CD14-positive monocyte (primary cell): ENCODE data around the gene CADM1. TPM values are rescaled to one million over a fixed set of nuclear protein-coding genes. Genes with fewer than 3 reads are reported as not detected.

Experiments used
- DNase-seq, 3 donors: peaks; one replicate each; pipeline ENCODE4 v3.0.0-alpha.2; 2011 to 2022
- H2AFZ ChIP-seq: 2 replicates; pipeline ENCODE4 v1.6.0; 2012; ENCODE audit warnings: mild to moderate bottlenecking, low read depth, low read length, inconsistent platforms; ENCODE audit not compliant: insufficient read depth, poor library complexity, severe bottlenecking
- H3K27ac ChIP-seq, 2 donors: 1 replicate in 1 of 2; 2 replicates in 1 of 2; pipeline ENCODE4 v1.5.1; 2012 to 2013; ENCODE audit warnings: low read length in 2 of 2, control low read depth in 1 of 2, inconsistent platforms in 1 of 2, low read depth in 1 of 2, mild to moderate bottlenecking in 1 of 2
- H3K27me3 ChIP-seq, 2 donors: one replicate each; pipeline versions ENCODE4 v1.6.0 to v1.6.1; 2011 to 2013; ENCODE audit warnings: low read length in 2 of 2; ENCODE audit not compliant: control insufficient read depth in 2 of 2, insufficient read depth in 2 of 2
- H3K36me3 ChIP-seq, 2 donors: replicated peaks in 1 of 2; 1 replicate in 1 of 2; 2 replicates in 1 of 2; pipeline versions ENCODE4 v1.5.1 to v1.6.1; 2012 to 2013; ENCODE audit warnings: low read length in 2 of 2, control low read depth in 1 of 2, inconsistent platforms in 1 of 2, mild to moderate bottlenecking in 1 of 2; ENCODE audit not compliant: insufficient read depth in 2 of 2, control insufficient read depth in 1 of 2
- H3K4me1 ChIP-seq, 2 donors: 1 replicate in 1 of 2; 2 replicates in 1 of 2; pipeline versions ENCODE4 v1.5.1 to v1.6.1; 2012 to 2013; ENCODE audit warnings: low read length in 2 of 2, control low read depth in 1 of 2, inconsistent platforms in 1 of 2, mild to moderate bottlenecking in 1 of 2, moderate library complexity in 1 of 2; ENCODE audit not compliant: insufficient read depth in 2 of 2, control insufficient read depth in 1 of 2
- H3K4me2 ChIP-seq: replicated peaks from 2 replicates; pipeline ENCODE3; 2012; ENCODE audit warnings: low read length, moderate library complexity, mild to moderate bottlenecking; ENCODE audit not compliant: poor library complexity, severe bottlenecking; ENCODE audit errors: extremely low read depth
- H3K4me3 ChIP-seq, 3 experiments: fragments of 200-600 bp in 1 of 3; sonication (generic) in 1 of 3; replicated peaks in 1 of 3; 1 replicate in 2 of 3; 2 replicates in 1 of 3; pipeline ENCODE4 v1.5.1; 2011 to 2013; ENCODE audit warnings: low read length in 3 of 3, mild to moderate bottlenecking in 3 of 3, control low read depth in 2 of 3, low read depth in 2 of 3, inconsistent platforms in 1 of 3, moderate library complexity in 1 of 3
- H3K79me2 ChIP-seq: 2 replicates; pipeline ENCODE4 v1.6.0; 2012; ENCODE audit warnings: mild to moderate bottlenecking, control low read depth, inconsistent platforms, low read length, moderate library complexity; ENCODE audit not compliant: insufficient read depth
- H3K9ac ChIP-seq: 2 replicates; pipeline ENCODE4 v1.6.0; 2017; ENCODE audit warnings: low read length, mild to moderate bottlenecking; ENCODE audit not compliant: insufficient read depth, poor library complexity, severe bottlenecking
- H3K9me3 ChIP-seq, 2 donors: replicated peaks in 1 of 2; 1 replicate in 1 of 2; 2 replicates in 1 of 2; pipeline versions ENCODE4 v1.5.1 to v1.6.1; 2012 to 2013; ENCODE audit warnings: low read length in 2 of 2, control low read depth in 1 of 2; ENCODE audit not compliant: control insufficient read depth in 1 of 2, insufficient read depth in 1 of 2
- H4K20me1 ChIP-seq: 2 replicates; pipeline ENCODE4 v1.6.0; 2012; ENCODE audit warnings: mild to moderate bottlenecking, low read length, control low read depth, moderate library complexity; ENCODE audit not compliant: insufficient read depth
- H3K27ac Mint-ChIP-seq, 7 donors: one replicate each; pipeline ENCODE4 v1.8.0; 2020; ENCODE audit warnings: mild to moderate bottlenecking in 7 of 7, mixed read lengths in 7 of 7, moderate library complexity in 6 of 7, inconsistent platforms in 2 of 7
- H3K27me3 Mint-ChIP-seq, 3 donors: one replicate each; pipeline ENCODE4 v1.8.0; 2021 to 2022; ENCODE audit warnings: low read depth in 3 of 3, mild to moderate bottlenecking in 3 of 3, mixed read lengths in 3 of 3, moderate library complexity in 3 of 3, inconsistent platforms in 1 of 3
- H3K36me3 Mint-ChIP-seq, 2 donors: one replicate each; pipeline ENCODE4 v1.8.0; 2020; ENCODE audit warnings: mixed read lengths in 2 of 2, inconsistent platforms in 1 of 2, mild to moderate bottlenecking in 1 of 2
- H3K4me1 Mint-ChIP-seq: one replicate; pipeline ENCODE4 v1.8.0; 2020; ENCODE audit warnings: mild to moderate bottlenecking, mixed read lengths
- H3K4me3 Mint-ChIP-seq, 2 donors: one replicate each; pipeline ENCODE4 v1.8.0; 2020; ENCODE audit warnings: mild to moderate bottlenecking in 2 of 2, mixed read lengths in 2 of 2, moderate library complexity in 1 of 2
- H3K9me3 Mint-ChIP-seq, 7 donors: one replicate each; pipeline ENCODE4 v1.8.0; 2020 to 2022; ENCODE audit warnings: mixed read lengths in 7 of 7, mild to moderate bottlenecking in 6 of 7, moderate library complexity in 6 of 7, inconsistent platforms in 2 of 7
- CTCF ChIP-seq: fragments of 200-600 bp; IDR thresholded peaks from one replicate; pipeline ENCODE4 v1.8.0; 2022; ENCODE audit warnings: antibody characterized with exemption, mild to moderate bottlenecking
- WGBS: methylation state at CpG from one replicate; pipeline ENCODE4 v1.1.5; 2013; ENCODE audit warnings: missing lambda C conversion rate; ENCODE audit not compliant: insufficient coverage; 5-methylcytosine and 5-hydroxymethylcytosine counted together
- intact Hi-C, 2 donors: fragments of 100-400 bp; cut with micrococcal nuclease; formaldehyde crosslinking; loops; one replicate each; pipeline versions ENCODE4 v1.15.0 to v1.15.1; 2023
- polyA plus RNA-seq, 3 donors: library from polyadenylated mRNA; depleted of rRNA in 1 of 3; unstranded in 2 of 3; stranded (reverse) in 1 of 3; fragments of 300-500 nt in 2 of 3; fragments of >200 nt in 1 of 3; fragmentation: Illumina TruSeq in 2 of 3; gene quantifications; 1 replicate in 2 of 3; 2 replicates in 1 of 3; pipeline ENCODE4 v1.2.3, GENCODE V29; 2012 to 2021

CADM1 gene
- polyA plus RNA-seq, 3 donors = not detected

DNA sequence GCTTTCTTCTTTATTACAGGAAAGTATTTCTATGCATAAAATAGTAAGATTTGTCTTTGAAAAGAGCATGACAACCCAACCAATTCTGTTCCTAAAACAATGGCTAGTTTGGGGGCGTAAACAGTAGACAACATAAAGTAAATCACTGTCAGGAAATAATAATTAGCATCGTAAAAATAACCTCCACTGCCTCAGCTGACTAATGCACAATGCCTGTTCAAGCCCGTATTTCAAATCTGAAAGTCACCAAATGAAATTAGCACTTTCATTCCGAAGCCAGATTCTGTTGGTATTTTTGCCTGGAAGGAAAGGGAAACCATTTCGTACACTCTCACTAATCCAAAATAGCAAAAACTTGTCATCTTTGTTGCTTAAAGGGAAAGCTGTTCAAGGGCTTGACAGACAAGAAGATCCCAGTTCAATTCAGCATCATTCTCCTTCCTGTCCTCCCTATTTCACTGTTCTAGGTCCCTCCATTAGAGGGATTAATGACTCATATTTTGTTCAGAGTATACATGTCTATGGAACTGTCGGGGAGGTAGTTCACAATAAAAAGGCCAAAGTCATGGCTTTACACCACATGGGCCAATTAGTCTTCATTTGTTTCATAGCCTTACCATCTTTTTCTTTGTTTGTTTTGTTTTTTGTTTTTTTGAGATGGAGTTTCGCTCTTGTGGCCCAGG lies 154.7 kb downstream of the CADM1 start:
- Mint-ChIP-seq H3K4me1 (no peaks in the 10 kb centered on the region), H3K27ac (no peak overlapping the region), H3K4me3 (no peak overlapping the region), H3K36me3 (no peaks in the 10 kb centered on the region), H3K27me3 (peaks cover 0 to 7% (median 4%) of the 10 kb centered on the region in 3 donors), H3K9me3 (no peaks in the 10 kb centered on the region)
- 50% methylated on average over 1 of the region's 7 CpGs for whole genome bisulfite sequencing
- intact Hi-C loops = no loop called here
- H3K36me3 ChIP-seq = no peaks in the 10 kb centered on the region
- no peak overlapping the region for H3K4me2 ChIP-seq
- no peaks in the 10 kb centered on the region for H4K20me1 ChIP-seq
- no peak overlapping the region for H3K27ac ChIP-seq
- TF ChIP-seq CTCF = no peak
- H3K4me3 ChIP-seq = no peak overlapping the region
- no peaks in the 10 kb centered on the region for H3K9me3 ChIP-seq
- H2AFZ ChIP-seq = no peak overlapping the region
- no peak for DNase-seq
- no peak overlapping the region for H3K9ac ChIP-seq
- H3K4me1 ChIP-seq = no peaks in the 10 kb centered on the region
- H3K27me3 ChIP-seq = no peaks in the 10 kb centered on the region
- no peaks in the 10 kb centered on the region for H3K79me2 ChIP-seq

- no peak overlapping the region for H2AFZ ChIP-seq
- no peaks in the 10 kb centered on the region for H3K36me3 Mint-ChIP-seq
- H3K4me2 ChIP-seq = no peak overlapping the region
- intact Hi-C loops = no loop called here
- H3K9me3 Mint-ChIP-seq = no peaks in the 10 kb centered on the region
- no peaks in the 10 kb centered on the region for H3K27me3 ChIP-seq
- WGBS = no CpG with 5 or more reads among the region's 6 CpGs
- no peaks in the 10 kb centered on the region for H3K4me1 ChIP-seq
- no peaks in the 10 kb centered on the region for H3K36me3 ChIP-seq
- no peak overlapping the region for H3K4me3 Mint-ChIP-seq
- DNase-seq = no peak
- no peaks in the 10 kb centered on the region for H3K4me1 Mint-ChIP-seq
- no peaks in the 10 kb centered on the region for H3K79me2 ChIP-seq
- H3K4me3 ChIP-seq = no peak overlapping the region
- peaks cover 0 to 7% (median 4%) of the 10 kb centered on the region in 3 donors for H3K27me3 Mint-ChIP-seq
- no peaks in the 10 kb centered on the region for H3K9me3 ChIP-seq
- H3K27ac ChIP-seq = no peak overlapping the region
- H4K20me1 ChIP-seq = no peaks in the 10 kb centered on the region
- no peak overlapping the region for H3K9ac ChIP-seq
- no peak for TF ChIP-seq CTCF
- H3K27ac Mint-ChIP-seq = no peak overlapping the region
Measured at GRCh38 chr11:115348416-115348815, 155.8 kb downstream of the CADM1 start.
